Stomach (tissue), 4 donors: ENCODE results near the gene MNAT1.
A peak's percentile ranks its signal among the peaks of the same experiment; 100 is the strongest.

Experiments used
- CTCF ChIP-seq, 7 experiments: fragments of 450-650 bp in 4 of 7; fragments of 200-600 bp in 3 of 7; sonication (generic) in 3 of 7; IDR thresholded peaks; one replicate each; pipeline ENCODE4 v1.5.1; 2016 to 2019; ENCODE audit warnings: antibody characterized with exemption in 7 of 7, control low read depth in 2 of 7, mild to moderate bottlenecking in 1 of 7
- EP300 ChIP-seq: sonication (generic); formaldehyde crosslinking; IDR thresholded peaks from one replicate; pipeline ENCODE4 v1.6.1; 2017; ENCODE audit warnings: antibody characterized with exemption
- POLR2A ChIP-seq, 4 donors: fragments of 450-650 bp; IDR thresholded peaks; one replicate each; pipeline ENCODE4 v1.6.1; 2016; ENCODE audit warnings: antibody characterized with exemption in 4 of 4, control low read depth in 2 of 4, mild to moderate bottlenecking in 1 of 4, moderate library complexity in 1 of 4
- POLR2AphosphoS5 ChIP-seq, 3 donors: sonication (generic); formaldehyde crosslinking; IDR thresholded peaks; one replicate each; pipeline ENCODE4 v1.6.1; 2016; ENCODE audit warnings: antibody characterized with exemption in 3 of 3

- no peak for TF ChIP-seq CTCF (IDR thresholded peaks at IDR 0.05)
- TF ChIP-seq POLR2A (IDR thresholded peaks at IDR 0.05): no peak
- peak; percentile 46 to 64 (median 62) for TF ChIP-seq POLR2AphosphoS5 (IDR thresholded peaks at IDR 0.05)
- TF ChIP-seq EP300: no peak
Measured at GRCh38 chr14:60734465-60735242, at the start of gene MNAT1.
